ENCODE data around the gene BRSK2.
"Not testable (repeated sequence)": the region's sequence is repeated elsewhere in the genome, so short reads cannot be mapped to it uniquely, and the experiment has no call there.

BRSK2 gene

DNA sequence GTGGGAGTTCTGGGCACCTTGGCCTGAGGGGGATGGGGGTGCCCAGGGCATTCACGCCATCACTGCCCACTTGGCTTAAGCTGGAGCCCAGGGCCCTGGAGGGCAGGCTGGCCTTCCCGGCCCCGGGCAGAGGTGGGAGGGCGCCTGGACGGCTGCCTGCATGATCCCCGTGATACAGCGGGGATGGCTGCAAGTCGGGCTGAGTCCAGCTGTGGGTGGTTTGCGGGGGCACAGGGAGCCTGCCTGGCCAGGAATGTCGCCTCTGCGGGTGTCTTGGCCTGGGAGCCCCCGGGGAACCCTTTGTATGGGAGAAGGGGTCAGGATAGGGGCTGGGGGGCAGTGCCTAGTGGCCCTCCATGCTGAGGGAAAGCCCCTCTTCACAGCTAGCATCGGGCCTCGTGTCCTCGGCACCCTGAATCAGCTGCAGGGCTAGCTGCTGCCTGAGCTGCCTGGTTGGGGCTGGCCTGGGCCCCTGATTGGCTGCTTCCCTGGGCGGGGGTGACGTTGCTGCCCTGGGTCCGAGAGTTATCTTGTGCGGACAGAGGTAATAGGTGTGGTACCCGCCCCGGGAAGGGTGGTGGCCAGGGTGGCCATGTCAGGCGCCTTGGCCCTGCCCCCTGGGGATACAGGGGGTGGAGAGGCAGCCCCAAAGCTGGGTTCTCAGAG is 8.3 kb downstream of the BRSK2 start:
- no peak for DNase-seq

- DNase-seq: no peak
Observed at GRCh38 chr11:1398528-1399235, 8.9 kb downstream of the BRSK2 start.

DNA sequence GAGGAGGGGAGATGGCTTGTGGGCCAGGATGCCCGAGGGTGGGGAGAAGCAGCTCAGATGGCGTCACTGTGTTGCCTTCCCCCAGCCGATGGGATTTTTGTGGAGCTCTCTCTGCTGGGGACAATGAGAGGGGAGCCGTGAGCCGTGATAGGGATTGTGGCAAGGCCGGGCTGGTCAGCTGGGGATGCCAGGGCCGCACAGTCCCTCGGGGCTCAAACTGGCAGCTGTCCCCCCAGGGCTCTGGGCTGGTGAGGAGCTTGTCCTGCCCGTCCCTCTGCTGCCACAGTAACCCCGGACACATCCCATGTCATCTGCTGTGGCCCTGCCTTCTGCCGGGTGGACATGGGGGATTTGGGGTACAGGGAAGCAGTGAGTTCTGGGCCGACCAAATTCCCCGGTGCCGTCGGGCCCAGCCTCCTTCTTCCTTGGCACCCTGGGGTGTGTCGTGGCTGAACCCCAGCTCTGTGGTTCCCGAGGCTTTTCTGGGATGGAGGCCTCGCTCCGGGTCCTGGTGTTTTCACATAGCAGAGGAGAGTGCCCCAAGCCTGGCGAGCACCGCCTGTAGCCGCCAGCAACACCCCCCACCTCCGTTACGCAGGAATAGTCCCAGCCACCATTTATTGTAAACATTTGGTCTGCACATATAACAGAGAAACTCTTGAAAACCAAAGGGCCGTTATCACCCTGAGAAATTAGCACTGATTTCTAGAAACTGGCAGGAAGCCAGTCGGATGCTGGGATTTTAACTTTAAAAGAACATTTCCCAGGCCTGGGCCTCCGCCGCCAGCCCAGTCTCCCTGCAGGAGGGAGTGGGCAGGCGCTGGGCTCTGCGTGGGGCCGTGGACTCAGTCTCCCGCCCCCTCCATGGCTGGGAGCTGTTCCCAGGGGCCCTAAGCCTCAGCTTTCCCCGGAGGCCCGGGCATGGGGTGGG is 9.9 kb downstream of the BRSK2 start:
- DNase-seq: no peak

DNA sequence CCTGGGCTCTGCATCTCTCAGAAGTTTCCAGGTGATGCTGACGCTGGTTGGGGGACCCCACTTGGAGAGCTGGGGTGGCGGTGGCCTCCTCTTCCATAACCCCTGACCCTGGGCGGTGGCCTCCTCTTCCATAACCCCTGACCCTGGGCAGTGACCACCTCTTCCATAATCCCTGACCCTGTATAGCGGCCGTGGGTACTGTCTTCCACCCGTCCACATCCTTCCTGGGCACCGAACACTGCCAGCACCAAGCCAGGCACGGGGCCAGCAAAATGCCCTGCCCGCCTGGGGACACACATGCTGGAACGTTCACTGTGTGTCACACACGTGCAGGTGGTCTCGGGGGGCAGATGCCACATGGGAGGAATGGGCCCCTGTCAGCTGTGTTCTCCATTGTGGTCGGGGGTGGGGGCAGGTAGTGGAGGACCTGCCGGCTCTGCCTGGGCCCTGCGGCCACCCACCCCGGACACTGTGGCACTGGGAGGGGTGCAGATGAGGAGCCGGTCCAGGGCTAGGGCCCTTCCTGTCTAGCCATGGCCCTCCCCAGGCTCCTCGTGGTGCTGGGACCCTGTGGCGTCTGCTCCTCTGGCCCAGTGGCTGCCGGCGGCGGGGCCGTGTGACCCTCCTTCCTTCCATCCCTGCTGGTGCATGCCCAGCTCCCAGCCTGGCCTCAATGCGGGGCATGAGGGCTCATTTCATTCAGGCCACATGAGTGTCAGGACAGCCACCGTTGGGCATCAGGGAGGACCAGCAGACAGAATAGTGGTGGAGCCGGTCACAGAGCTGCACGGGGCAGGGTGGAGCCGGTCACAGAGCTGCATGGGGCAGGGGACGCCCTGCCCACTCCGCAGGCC is 10.8 kb downstream of the BRSK2 start:
- no peak for DNase-seq

- no peak for DNase-seq
Observed at GRCh38 chr11:1401171-1401445, 11.4 kb downstream of the BRSK2 start.

DNA sequence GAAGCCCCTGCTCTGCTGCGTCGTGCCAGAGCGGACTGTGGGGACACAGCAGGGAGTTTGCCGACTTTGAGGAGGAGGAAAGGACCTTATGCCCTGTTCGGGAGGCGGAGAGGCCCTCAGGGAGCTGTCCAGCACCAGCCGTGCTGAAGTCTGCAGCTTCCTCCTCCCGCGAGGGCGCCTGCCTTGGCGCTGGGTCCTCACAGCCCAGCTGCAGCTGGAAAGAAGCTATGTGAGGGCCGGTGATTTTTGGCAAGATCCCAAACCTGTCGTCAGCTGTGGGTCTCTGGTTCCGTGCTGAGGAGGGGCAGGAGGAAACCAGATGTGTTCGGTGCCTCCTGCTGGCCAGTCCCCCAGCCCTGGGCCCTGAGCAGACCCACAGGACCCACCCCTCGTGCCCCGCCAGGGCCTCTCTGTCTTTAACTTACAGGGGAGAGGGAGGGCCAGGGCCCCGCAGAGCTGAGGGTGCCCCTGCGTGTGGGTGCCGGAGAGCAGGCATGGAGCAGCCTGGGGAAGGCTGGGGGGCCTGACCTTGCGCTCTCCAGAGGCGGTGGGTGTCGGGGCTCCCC is 12.0 kb downstream of the BRSK2 start:
- DNase-seq: peak; percentile 34

- DNase-seq: no peak
Observed at GRCh38 chr11:1402355-1403077, 12.8 kb downstream of the BRSK2 start.

DNA sequence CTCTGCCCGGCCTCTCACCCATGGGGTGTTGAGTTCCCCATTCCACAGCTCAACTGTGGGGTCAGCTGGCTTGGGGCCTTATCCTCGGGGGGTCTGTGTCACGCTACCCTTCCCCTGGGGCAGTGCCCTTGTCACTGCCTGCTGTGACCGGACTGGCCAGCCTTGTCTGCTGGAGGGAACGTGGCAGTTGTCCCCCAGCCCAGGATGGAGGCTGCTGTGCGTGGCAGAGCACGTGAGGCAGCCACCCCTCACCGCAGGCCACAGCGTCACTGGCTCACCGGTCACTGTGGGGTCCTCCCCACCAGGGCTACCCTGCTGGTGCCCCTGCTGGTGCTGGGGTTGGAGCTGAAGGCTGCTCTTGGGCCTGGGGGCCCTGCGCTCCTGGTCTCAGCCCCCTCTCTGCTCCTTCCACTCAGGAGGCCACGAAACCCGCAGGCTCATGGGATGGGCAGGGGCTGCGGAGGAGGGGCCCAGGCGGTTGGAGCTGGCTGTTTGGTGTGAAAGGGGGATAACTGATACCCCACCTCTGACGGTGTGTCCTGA is 13.4 kb downstream of the BRSK2 start:
- DNase-seq: no peak

- no peak for DNase-seq
Observed at GRCh38 chr11:1403721-1404460, 14.2 kb downstream of the BRSK2 start.

- no peak for DNase-seq
Observed at GRCh38 chr11:1404461-1405185, 14.9 kb downstream of the BRSK2 start.

DNA sequence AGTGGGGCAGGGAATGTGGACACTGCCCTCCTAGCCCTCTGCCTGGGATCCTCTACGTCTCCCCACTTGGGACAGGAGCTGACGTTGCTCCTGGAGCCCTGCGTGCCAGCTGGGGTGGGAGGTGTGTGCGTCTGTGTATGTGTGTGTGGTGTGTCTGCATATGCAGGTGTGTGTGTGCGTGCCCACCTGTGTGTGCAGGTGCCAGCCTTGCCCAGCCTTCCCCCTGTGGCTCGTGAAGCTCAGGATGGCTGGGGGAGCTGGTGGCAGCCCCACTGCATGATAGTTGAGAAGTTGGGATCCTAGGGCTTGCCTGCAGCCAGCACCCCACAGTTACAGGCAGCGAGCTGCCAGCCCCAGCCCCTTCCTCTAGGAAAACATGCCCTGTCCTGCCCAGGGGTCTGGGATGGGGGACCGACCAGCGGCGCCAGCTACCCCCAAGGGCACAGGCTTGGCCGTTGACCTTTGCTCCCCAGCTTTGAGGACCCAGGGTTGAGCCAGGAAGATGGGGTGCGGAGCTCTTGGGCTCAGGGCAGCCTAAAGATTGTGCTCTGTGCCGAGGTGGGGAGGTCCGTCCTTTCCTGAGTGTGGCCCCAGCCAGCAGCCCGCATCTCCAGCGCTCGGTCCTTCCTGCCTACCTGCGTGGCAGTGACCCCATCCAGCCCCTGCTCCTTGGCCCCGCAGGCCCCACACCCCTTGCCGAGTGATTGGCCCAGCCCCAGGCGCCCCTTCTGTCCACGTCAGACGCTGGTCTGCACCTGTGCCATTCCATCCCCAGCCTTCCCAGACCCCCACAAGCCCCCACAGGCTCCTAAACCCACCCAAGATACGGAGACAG is 15.7 kb downstream of the BRSK2 start:
- no peak for DNase-seq

GRCh38 chr11:1406571-1407485 is 17.1 kb downstream of the BRSK2 start:
- DNase-seq: no peak

DNA sequence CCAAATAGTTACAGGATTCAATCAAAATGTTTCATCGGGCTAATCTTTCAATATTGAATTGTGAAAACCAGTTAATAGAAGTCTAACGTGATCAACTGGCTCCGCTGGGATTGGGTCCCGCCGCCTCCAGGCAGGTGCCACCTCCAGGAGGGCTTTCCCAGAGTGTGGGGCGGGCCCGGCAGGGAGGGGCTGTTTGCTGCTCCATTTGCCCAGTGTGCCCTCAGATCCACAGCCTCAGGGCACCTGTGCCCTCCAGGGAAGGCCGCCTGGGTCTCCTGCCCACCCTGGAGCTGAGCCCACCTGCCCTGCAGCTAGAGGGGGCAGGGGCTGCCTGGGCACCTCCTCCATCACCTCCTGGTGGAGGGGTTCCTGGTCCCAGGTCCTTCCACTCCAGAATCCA is 17.9 kb downstream of the BRSK2 start:
- DNase-seq: no peak

GRCh38 chr11:1408346-1408745 is 18.6 kb downstream of the BRSK2 start:
- no peak for DNase-seq

GRCh38 chr11:1409108-1409851 is 19.5 kb downstream of the BRSK2 start:
- no peak for DNase-seq

GRCh38 chr11:1409852-1410125 is 20.1 kb downstream of the BRSK2 start:
- DNase-seq: not testable (repeated sequence)

Measured in CD4-positive, alpha-beta T cell treated with Interleukin-10 for 1 hour (primary cell).